GM20000 (cell line): ENCODE measurements around the gene ASB15.

Source experiments
- DNase-seq: peaks from one replicate; pipeline ENCODE4 v3.0.0; 2012; ENCODE audit warnings: low spot score
- CTCF ChIP-seq: IDR thresholded peaks from 2 replicates; pipeline ENCODE4 v1.5.1; 2012; ENCODE audit warnings: mild to moderate bottlenecking, control low read depth; ENCODE audit errors: extremely low read depth, missing control alignments

ASB15 gene

GRCh38 chr7:123675181-123675473, 73.5 kb downstream of the ASB15 start:
- no peak for TF ChIP-seq CTCF
- no peak for DNase-seq

GRCh38 chr7:123677061-123677715, 75.6 kb downstream of the ASB15 start:
- no peak for DNase-seq

GRCh38 chr7:123679614-123680013, 78.0 kb downstream of the ASB15 start:
- no peak for TF ChIP-seq CTCF
- DNase-seq = no peak

More at GRCh38 chr7:123677061-123677715, 75.6 kb downstream of the ASB15 start:
- no peak for TF ChIP-seq CTCF

- no peak for TF ChIP-seq CTCF
- DNase-seq = no peak
Observed at GRCh38 chr7:123680580-123680979, 79.0 kb downstream of the ASB15 start.

- no peak for TF ChIP-seq CTCF
- DNase-seq = no peak
Observed at GRCh38 chr7:123681561-123681960, 79.9 kb downstream of the ASB15 start.

GRCh38 chr7:123682690-123683089, 81.1 kb downstream of the ASB15 start:
- DNase-seq = peak; percentile 22
- TF ChIP-seq CTCF = no peak

GRCh38 chr7:123687161-123687560, 85.5 kb downstream of the ASB15 start:
- no peak for TF ChIP-seq CTCF
- DNase-seq = no peak

- no peak for TF ChIP-seq CTCF
- DNase-seq = no peak
Observed at GRCh38 chr7:123687727-123688126, 86.1 kb downstream of the ASB15 start.
